HUDEP-2 (cell line): ENCODE results near the gene PPP6R3.
"Not testable (repeated sequence)": the region's sequence is repeated elsewhere in the genome, so short reads cannot be mapped to it uniquely, and the experiment has no call there.

Experiments used
- DNase-seq, 76 experiments: peaks; one replicate each; lab custom pipeline; 2025; ENCODE audit not compliant: unreplicated experiment in 76 of 76; lab: John Stamatoyannopoulos, UW

Gene PPP6R3

GRCh38 chr11:68523743-68524142 is 63.2 kb downstream of the PPP6R3 start:
- no peak for DNase-seq

- DNase-seq, result no peak
Measured at GRCh38 chr11:68524213-68524612, 63.7 kb downstream of the PPP6R3 start.

GRCh38 chr11:68524681-68525080 is 64.1 kb downstream of the PPP6R3 start:
- DNase-seq, result no peak

- no peak for DNase-seq
Measured at GRCh38 chr11:68525336-68525735, 64.8 kb downstream of the PPP6R3 start.

DNA sequence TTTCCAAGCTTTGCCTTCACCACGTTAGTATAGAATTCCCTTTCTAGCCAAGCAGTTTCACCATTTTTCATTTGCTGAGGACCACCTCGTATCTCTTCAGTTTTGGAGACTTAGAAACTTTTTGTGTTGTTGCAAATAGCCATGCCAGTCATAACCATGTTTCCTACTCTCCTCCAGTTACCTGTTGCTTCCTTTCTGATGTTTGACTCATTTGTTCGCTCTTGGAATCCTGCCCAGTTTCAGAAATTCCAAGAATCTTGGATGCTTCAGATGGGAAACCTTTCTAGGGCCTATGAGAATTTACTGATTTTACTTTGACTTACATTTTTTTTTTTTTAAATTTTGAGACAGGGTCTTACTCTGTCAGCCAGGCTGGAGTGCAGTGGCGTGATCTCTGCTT is 65.4 kb downstream of the PPP6R3 start:
- no peak for DNase-seq

DNA sequence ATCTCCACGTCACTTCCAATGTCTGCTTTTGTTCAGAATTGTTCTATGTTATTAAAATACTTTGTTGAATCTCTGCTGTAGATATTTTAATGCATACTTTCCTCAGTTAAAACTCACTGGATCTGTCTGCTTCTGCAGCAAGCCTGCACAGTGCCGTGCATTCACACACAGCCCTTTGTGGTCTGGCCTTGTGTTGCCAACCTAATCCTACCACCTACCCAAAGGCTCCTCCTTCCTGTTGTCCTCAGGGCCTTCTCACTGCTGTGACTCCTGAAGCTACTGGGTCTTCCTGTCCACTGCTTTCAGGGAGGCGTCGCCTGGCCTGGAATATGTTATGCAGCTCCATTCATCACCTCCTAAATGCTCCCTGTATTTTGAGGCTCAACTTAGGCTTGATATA is 67.0 kb downstream of the PPP6R3 start:
- no peak for DNase-seq

DNA sequence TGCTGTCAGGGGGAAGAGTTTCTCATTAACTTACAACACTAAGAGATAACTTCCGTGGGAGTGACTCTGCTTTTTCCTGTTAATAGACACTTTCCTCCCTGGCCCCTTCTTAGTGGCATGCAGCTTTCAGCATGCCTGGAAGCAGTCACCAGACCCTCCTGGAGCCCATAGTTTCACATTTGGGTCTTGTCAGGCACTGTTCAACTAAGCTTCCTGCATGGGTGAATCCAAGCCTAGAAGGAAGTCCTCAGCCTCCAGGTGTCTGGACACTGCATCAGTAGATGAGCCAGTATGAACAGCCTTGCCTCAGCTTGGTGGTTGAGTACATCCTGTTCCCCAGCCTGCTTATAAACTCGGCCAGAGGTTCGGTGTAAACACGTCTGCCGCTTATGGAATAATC is 68.1 kb downstream of the PPP6R3 start:
- DNase-seq, result no peak

- DNase-seq, result no peak
Measured at GRCh38 chr11:68531129-68531693, 70.7 kb downstream of the PPP6R3 start.

- no peak for DNase-seq
Measured at GRCh38 chr11:68532727-68533369, 72.3 kb downstream of the PPP6R3 start.

DNA sequence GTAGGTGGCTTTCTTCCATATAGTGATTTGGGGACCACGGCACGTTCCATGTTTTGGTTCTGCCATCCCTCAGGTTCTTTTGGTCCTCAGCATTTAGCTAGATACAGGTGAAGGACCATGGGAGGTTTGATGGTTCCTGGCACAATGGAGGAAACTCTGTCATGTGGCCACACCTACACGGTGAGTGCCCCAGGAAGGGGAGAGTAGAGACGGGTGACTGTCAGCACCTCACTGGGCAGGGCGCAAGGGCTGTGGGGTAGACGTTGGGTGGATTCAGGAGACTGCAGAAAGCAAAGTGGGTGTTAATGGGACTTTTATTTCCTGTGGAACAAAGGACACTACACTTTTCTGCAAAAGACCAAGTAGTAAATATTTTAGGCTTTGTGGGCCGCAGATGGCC is 73.4 kb downstream of the PPP6R3 start:
- no peak for DNase-seq

DNA sequence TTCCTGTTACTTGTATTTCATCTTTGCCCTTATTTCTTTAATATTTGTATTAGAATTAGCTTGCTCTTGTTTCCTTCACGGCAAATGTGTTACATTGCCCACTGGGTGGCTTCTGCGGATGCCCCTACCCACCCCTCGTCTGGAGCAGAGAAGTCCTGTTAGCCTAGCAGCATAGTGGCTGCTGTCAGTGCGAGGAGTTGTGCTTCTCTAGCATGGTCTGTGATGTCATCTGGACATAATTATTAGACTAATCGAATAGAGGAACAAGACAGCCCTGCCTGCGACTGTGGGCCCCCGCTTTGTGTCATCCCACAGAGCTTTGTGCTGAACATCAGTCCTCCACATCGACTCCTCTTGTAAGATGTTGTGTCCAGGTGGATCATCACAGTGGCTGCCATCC is 74.5 kb downstream of the PPP6R3 start:
- no peak for DNase-seq

DNA sequence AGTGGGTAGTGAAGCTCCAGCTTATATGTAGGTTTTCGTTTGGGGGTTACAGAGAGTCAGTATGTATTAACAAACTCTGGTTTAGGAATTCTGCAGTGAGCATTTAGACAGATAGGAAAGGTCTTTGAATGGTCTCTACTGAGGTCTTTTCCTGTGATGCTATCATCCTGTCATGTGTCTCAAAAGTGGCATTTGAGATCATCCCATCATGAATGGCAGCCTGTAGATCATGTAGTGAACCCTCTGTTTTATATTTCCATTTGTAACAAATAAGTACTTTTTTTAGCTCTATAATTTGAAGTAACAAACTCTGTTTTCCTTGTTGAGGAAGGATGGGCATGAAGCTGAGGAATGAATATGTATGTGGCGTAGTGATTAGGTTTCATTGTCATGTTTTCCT is 76.2 kb downstream of the PPP6R3 start:
- no peak for DNase-seq

- no peak for DNase-seq
Measured at GRCh38 chr11:68538025-68538424, 77.5 kb downstream of the PPP6R3 start.

DNA sequence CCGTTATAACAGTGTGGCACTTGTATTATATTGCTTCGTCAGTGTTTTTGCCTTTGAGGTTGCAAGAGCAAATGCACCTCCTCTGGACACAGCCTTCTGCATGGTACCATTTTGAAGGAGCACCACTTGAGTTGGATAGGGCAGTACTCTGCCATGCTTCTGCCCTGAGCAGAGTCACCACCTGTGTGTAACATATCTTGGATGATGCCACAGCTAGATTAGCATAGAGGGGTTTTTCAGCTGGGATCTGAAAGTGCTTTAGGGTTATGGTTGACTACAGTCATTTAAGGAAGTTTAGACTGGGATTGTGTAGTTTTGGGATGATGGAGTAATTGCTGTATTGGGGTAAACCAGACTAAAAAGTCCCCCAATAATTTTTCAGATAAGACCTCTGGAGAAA is 78.8 kb downstream of the PPP6R3 start:
- DNase-seq, result no peak

GRCh38 chr11:68540504-68540903 is 80.0 kb downstream of the PPP6R3 start:
- not testable (repeated sequence) for DNase-seq

GRCh38 chr11:68541116-68541515 is 80.6 kb downstream of the PPP6R3 start:
- no peak for DNase-seq

GRCh38 chr11:68541991-68542390 is 81.4 kb downstream of the PPP6R3 start:
- DNase-seq, result no peak

GRCh38 chr11:68542617-68543016 is 82.1 kb downstream of the PPP6R3 start:
- DNase-seq, result no peak

- DNase-seq, result no peak
Measured at GRCh38 chr11:68543594-68543993, 83.0 kb downstream of the PPP6R3 start.

GRCh38 chr11:68545347-68545746 is 84.8 kb downstream of the PPP6R3 start:
- DNase-seq, result no peak

DNA sequence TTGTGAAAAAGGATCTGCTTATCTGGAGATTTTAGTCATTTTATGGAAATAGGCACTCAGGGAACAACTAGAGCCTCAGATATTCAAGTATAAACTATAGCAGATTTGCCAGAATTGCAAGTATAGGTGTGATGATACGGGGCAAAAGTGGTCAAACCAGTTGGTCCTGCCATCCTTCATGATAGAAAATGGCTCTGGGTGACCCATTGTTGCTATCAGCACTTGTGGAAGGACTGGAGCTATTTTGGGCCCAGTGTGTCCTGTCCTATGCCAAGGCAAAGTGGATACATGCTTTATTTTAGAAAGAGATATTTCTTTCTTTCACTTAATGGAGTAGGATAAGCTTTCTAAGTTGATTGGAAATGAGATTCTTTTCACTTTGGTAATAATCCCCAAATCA is 85.2 kb downstream of the PPP6R3 start:
- DNase-seq, result no peak

DNA sequence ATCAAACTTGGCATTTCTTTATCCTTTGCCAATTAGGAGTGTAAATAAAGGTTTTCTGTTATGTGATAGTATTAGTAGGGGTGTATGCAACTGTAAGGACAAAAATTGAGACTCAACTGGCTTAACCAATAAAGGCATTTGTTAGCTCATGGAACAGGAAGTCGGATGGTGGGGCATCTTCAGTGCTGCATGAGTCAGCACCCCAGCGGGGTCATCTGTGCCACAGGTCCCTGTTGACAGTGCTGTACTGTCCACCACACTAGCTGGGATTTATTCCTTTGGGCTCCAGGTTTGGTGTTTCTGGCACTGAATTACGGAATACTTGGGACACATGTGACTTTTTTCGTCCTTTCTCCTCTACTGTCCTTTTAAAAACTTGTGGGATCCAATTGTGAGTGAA is 86.0 kb downstream of the PPP6R3 start:
- no peak for DNase-seq
